CD14-positive monocyte (primary cell): ENCODE results near the gene MYCBP2. TPM values are rescaled to one million over a fixed set of nuclear protein-coding genes. Genes with fewer than 3 reads are reported as not detected.
A peak's percentile ranks its signal among the peaks of the same experiment; 100 is the strongest.

Experiments used
- DNase-seq, 3 donors: peaks; one replicate each; pipeline ENCODE4 v3.0.0-alpha.2; 2011 to 2022
- H2AFZ ChIP-seq: 2 replicates; pipeline ENCODE4 v1.6.0; 2012; ENCODE audit warnings: mild to moderate bottlenecking, low read depth, low read length, inconsistent platforms; ENCODE audit not compliant: insufficient read depth, poor library complexity, severe bottlenecking
- H3K27ac ChIP-seq, 2 donors: 1 replicate in 1 of 2; 2 replicates in 1 of 2; pipeline ENCODE4 v1.5.1; 2012 to 2013; ENCODE audit warnings: low read length in 2 of 2, control low read depth in 1 of 2, inconsistent platforms in 1 of 2, low read depth in 1 of 2, mild to moderate bottlenecking in 1 of 2
- H3K27me3 ChIP-seq, 2 donors: one replicate each; pipeline versions ENCODE4 v1.6.0 to v1.6.1; 2011 to 2013; ENCODE audit warnings: low read length in 2 of 2; ENCODE audit not compliant: control insufficient read depth in 2 of 2, insufficient read depth in 2 of 2
- H3K36me3 ChIP-seq, 2 donors: replicated peaks in 1 of 2; 1 replicate in 1 of 2; 2 replicates in 1 of 2; pipeline versions ENCODE4 v1.5.1 to v1.6.1; 2012 to 2013; ENCODE audit warnings: low read length in 2 of 2, control low read depth in 1 of 2, inconsistent platforms in 1 of 2, mild to moderate bottlenecking in 1 of 2; ENCODE audit not compliant: insufficient read depth in 2 of 2, control insufficient read depth in 1 of 2
- H3K4me1 ChIP-seq, 2 donors: 1 replicate in 1 of 2; 2 replicates in 1 of 2; pipeline versions ENCODE4 v1.5.1 to v1.6.1; 2012 to 2013; ENCODE audit warnings: low read length in 2 of 2, control low read depth in 1 of 2, inconsistent platforms in 1 of 2, mild to moderate bottlenecking in 1 of 2, moderate library complexity in 1 of 2; ENCODE audit not compliant: insufficient read depth in 2 of 2, control insufficient read depth in 1 of 2
- H3K4me2 ChIP-seq: replicated peaks from 2 replicates; pipeline ENCODE3; 2012; ENCODE audit warnings: low read length, moderate library complexity, mild to moderate bottlenecking; ENCODE audit not compliant: poor library complexity, severe bottlenecking; ENCODE audit errors: extremely low read depth
- H3K4me3 ChIP-seq, 3 experiments: fragments of 200-600 bp in 1 of 3; sonication (generic) in 1 of 3; replicated peaks in 1 of 3; 1 replicate in 2 of 3; 2 replicates in 1 of 3; pipeline ENCODE4 v1.5.1; 2011 to 2013; ENCODE audit warnings: low read length in 3 of 3, mild to moderate bottlenecking in 3 of 3, control low read depth in 2 of 3, low read depth in 2 of 3, inconsistent platforms in 1 of 3, moderate library complexity in 1 of 3
- H3K79me2 ChIP-seq: 2 replicates; pipeline ENCODE4 v1.6.0; 2012; ENCODE audit warnings: mild to moderate bottlenecking, control low read depth, inconsistent platforms, low read length, moderate library complexity; ENCODE audit not compliant: insufficient read depth
- H3K9ac ChIP-seq: 2 replicates; pipeline ENCODE4 v1.6.0; 2017; ENCODE audit warnings: low read length, mild to moderate bottlenecking; ENCODE audit not compliant: insufficient read depth, poor library complexity, severe bottlenecking
- H3K9me3 ChIP-seq, 2 donors: replicated peaks in 1 of 2; 1 replicate in 1 of 2; 2 replicates in 1 of 2; pipeline versions ENCODE4 v1.5.1 to v1.6.1; 2012 to 2013; ENCODE audit warnings: low read length in 2 of 2, control low read depth in 1 of 2; ENCODE audit not compliant: control insufficient read depth in 1 of 2, insufficient read depth in 1 of 2
- H4K20me1 ChIP-seq: 2 replicates; pipeline ENCODE4 v1.6.0; 2012; ENCODE audit warnings: mild to moderate bottlenecking, low read length, control low read depth, moderate library complexity; ENCODE audit not compliant: insufficient read depth
- H3K27ac Mint-ChIP-seq, 7 donors: one replicate each; pipeline ENCODE4 v1.8.0; 2020; ENCODE audit warnings: mild to moderate bottlenecking in 7 of 7, mixed read lengths in 7 of 7, moderate library complexity in 6 of 7, inconsistent platforms in 2 of 7
- H3K27me3 Mint-ChIP-seq, 3 donors: one replicate each; pipeline ENCODE4 v1.8.0; 2021 to 2022; ENCODE audit warnings: low read depth in 3 of 3, mild to moderate bottlenecking in 3 of 3, mixed read lengths in 3 of 3, moderate library complexity in 3 of 3, inconsistent platforms in 1 of 3
- H3K36me3 Mint-ChIP-seq, 2 donors: one replicate each; pipeline ENCODE4 v1.8.0; 2020; ENCODE audit warnings: mixed read lengths in 2 of 2, inconsistent platforms in 1 of 2, mild to moderate bottlenecking in 1 of 2
- H3K4me1 Mint-ChIP-seq: one replicate; pipeline ENCODE4 v1.8.0; 2020; ENCODE audit warnings: mild to moderate bottlenecking, mixed read lengths
- H3K4me3 Mint-ChIP-seq, 2 donors: one replicate each; pipeline ENCODE4 v1.8.0; 2020; ENCODE audit warnings: mild to moderate bottlenecking in 2 of 2, mixed read lengths in 2 of 2, moderate library complexity in 1 of 2
- H3K9me3 Mint-ChIP-seq, 7 donors: one replicate each; pipeline ENCODE4 v1.8.0; 2020 to 2022; ENCODE audit warnings: mixed read lengths in 7 of 7, mild to moderate bottlenecking in 6 of 7, moderate library complexity in 6 of 7, inconsistent platforms in 2 of 7
- CTCF ChIP-seq: fragments of 200-600 bp; IDR thresholded peaks from one replicate; pipeline ENCODE4 v1.8.0; 2022; ENCODE audit warnings: antibody characterized with exemption, mild to moderate bottlenecking
- WGBS: methylation state at CpG from one replicate; pipeline ENCODE4 v1.1.5; 2013; ENCODE audit warnings: missing lambda C conversion rate; ENCODE audit not compliant: insufficient coverage; 5-methylcytosine and 5-hydroxymethylcytosine counted together
- intact Hi-C, 2 donors: fragments of 100-400 bp; cut with micrococcal nuclease; formaldehyde crosslinking; loops; one replicate each; pipeline versions ENCODE4 v1.15.0 to v1.15.1; 2023
- polyA plus RNA-seq, 3 donors: library from polyadenylated mRNA; depleted of rRNA in 1 of 3; unstranded in 2 of 3; stranded (reverse) in 1 of 3; fragments of 300-500 nt in 2 of 3; fragments of >200 nt in 1 of 3; fragmentation: Illumina TruSeq in 2 of 3; gene quantifications; 1 replicate in 2 of 3; 2 replicates in 1 of 3; pipeline ENCODE4 v1.2.3, GENCODE V29; 2012 to 2021

Gene MYCBP2
- polyA plus RNA-seq, 3 donors: 7.6 to 51.5 (median 14.4) TPM

- DNase-seq: no peak
- peaks cover 95 to 99% of the 10 kb centered on the region in 2 donors for H3K36me3 ChIP-seq
- H3K27ac ChIP-seq: no peak overlapping the region
- no peak overlapping the region for H3K4me3 ChIP-seq
- H3K36me3 Mint-ChIP-seq: peaks cover 73 to 85% of the 10 kb centered on the region in 2 donors
- H4K20me1 ChIP-seq: no peaks in the 10 kb centered on the region
- intact Hi-C loops: no loop called here
- H3K27me3 Mint-ChIP-seq: no peaks in the 10 kb centered on the region
- H3K9ac ChIP-seq: no peak overlapping the region
- TF ChIP-seq CTCF: no peak
- H3K27ac Mint-ChIP-seq: no peak overlapping the region
- no peaks in the 10 kb centered on the region for H3K4me1 ChIP-seq
- no peaks in the 10 kb centered on the region for H3K9me3 ChIP-seq
- H3K4me1 Mint-ChIP-seq: no peaks in the 10 kb centered on the region
- no peaks in the 10 kb centered on the region for H3K9me3 Mint-ChIP-seq
- no peaks in the 10 kb centered on the region for H3K27me3 ChIP-seq
- H3K4me2 ChIP-seq: no peak overlapping the region
- WGBS: no CpG with 5 or more reads among the region's 2 CpGs
- no peak overlapping the region for H3K4me3 Mint-ChIP-seq
- no peaks in the 10 kb centered on the region for H3K79me2 ChIP-seq
- H2AFZ ChIP-seq: no peak overlapping the region
Measured at GRCh38 chr13:77176350-77176749, 150.5 kb downstream of the MYCBP2 start.

- Histone ChIP-seq H3K36me3 (peaks cover 94 to 99% of the 10 kb centered on the region in 2 donors), H3K9me3 (no peaks in the 10 kb centered on the region), H3K79me2 (no peaks in the 10 kb centered on the region), H3K27me3 (no peaks in the 10 kb centered on the region), H2AFZ (no peak overlapping the region), H3K9ac (no peak overlapping the region), H4K20me1 (no peaks in the 10 kb centered on the region), H3K4me1 (no peaks in the 10 kb centered on the region), H3K4me2 (no peak overlapping the region), H3K4me3 (no peak overlapping the region), H3K27ac (peak overlapping the region in 1 of 2 donors; percentile 7)
- TF ChIP-seq CTCF: no peak
- intact Hi-C loops: no loop called here
- H3K9me3 Mint-ChIP-seq: peaks cover 0 to 3% (median 0%) of the 10 kb centered on the region in 7 donors
- no peaks in the 10 kb centered on the region for H3K27me3 Mint-ChIP-seq
- no CpG with 5 or more reads among the region's 4 CpGs for WGBS
- H3K36me3 Mint-ChIP-seq: peaks cover 66 to 86% of the 10 kb centered on the region in 2 donors
- H3K4me1 Mint-ChIP-seq: no peaks in the 10 kb centered on the region
- no peak overlapping the region for H3K4me3 Mint-ChIP-seq
- DNase-seq: no peak
- H3K27ac Mint-ChIP-seq: peak overlapping the region in 2 of 7 donors; percentile 13 to 58
Measured at GRCh38 chr13:77172650-77173049, 154.2 kb downstream of the MYCBP2 start.
